GM23338 (cell line): Measurements from ENCODE around the gene NDUFAB1. TPM values are rescaled to one million over a fixed set of nuclear protein-coding genes. Genes with fewer than 3 reads are reported as not detected.

Experiments used
- ATAC-seq: fragments of 200-7000 bp; cut with Tn5 transposase; 3 replicates; pipeline ENCODE4 v1.9.1; 2020
- DNase-seq: peaks from one replicate; pipeline ENCODE4 v3.0.0-alpha.2; 2015; ENCODE audit warnings: low spot score
- H2AFZ ChIP-seq: fragments of 200-600 bp; sonication (generic); 2 replicates; pipeline ENCODE4 v1.8.0; 2016; ENCODE audit warnings: antibody characterized with exemption, mild to moderate bottlenecking, moderate library complexity
- H3F3A ChIP-seq: fragments of 200-600 bp; sonication (generic); replicated peaks from 2 replicates; pipeline ENCODE4 v1.8.0; 2017; ENCODE audit warnings: antibody characterized with exemption, mixed run types, low read depth
- H3K27ac ChIP-seq: fragments of 200-600 bp; sonication (generic); 2 replicates; pipeline ENCODE4 v1.6.1; 2016; ENCODE audit warnings: low read depth
- H3K27me3 ChIP-seq: fragments of 200-600 bp; sonication (generic); 2 replicates; pipeline ENCODE4 v1.8.0; 2016; ENCODE audit warnings: mild to moderate bottlenecking, mixed run types, moderate library complexity; ENCODE audit not compliant: insufficient read depth
- H3K36me3 ChIP-seq: fragments of 200-600 bp; sonication (generic); 2 replicates; pipeline ENCODE4 v1.8.0; 2016; ENCODE audit warnings: mild to moderate bottlenecking; ENCODE audit not compliant: insufficient read depth
- H3K4me1 ChIP-seq: fragments of 200-600 bp; sonication (generic); 2 replicates; pipeline ENCODE4 v1.8.0; 2016; ENCODE audit warnings: mild to moderate bottlenecking, moderate library complexity; ENCODE audit not compliant: insufficient read depth
- H3K4me2 ChIP-seq: fragments of 200-600 bp; sonication (generic); 2 replicates; pipeline ENCODE4 v1.7.1; 2017; ENCODE audit warnings: mixed run types
- H3K4me3 ChIP-seq: fragments of 200-600 bp; sonication (generic); 2 replicates; pipeline ENCODE4 v1.6.1; 2016; ENCODE audit warnings: mixed run types
- H3K79me2 ChIP-seq: fragments of 200-600 bp; sonication (generic); replicated peaks from 2 replicates; pipeline ENCODE4 v1.8.0; 2017; ENCODE audit warnings: mild to moderate bottlenecking; ENCODE audit not compliant: insufficient read depth
- H3K9me2 ChIP-seq: fragments of 200-600 bp; sonication (generic); 2 replicates; pipeline ENCODE4 v1.8.0; 2017; ENCODE audit not compliant: insufficient read depth
- H4K20me1 ChIP-seq: fragments of 200-600 bp; sonication (generic); replicated peaks from 2 replicates; pipeline ENCODE4 v1.8.0; 2017; ENCODE audit warnings: mild to moderate bottlenecking; ENCODE audit not compliant: insufficient read depth
- H3K27ac Mint-ChIP-seq: 2 replicates; pipeline ENCODE4 v1.8.0; 2020; ENCODE audit warnings: inconsistent platforms, mild to moderate bottlenecking, moderate library complexity, mixed read lengths
- H3K27me3 Mint-ChIP-seq: 3 replicates; pipeline ENCODE4 v1.8.0; 2022; ENCODE audit warnings: low read depth, mild to moderate bottlenecking, moderate library complexity, mixed read lengths, inconsistent platforms; ENCODE audit not compliant: insufficient read depth, poor library complexity
- H3K36me3 Mint-ChIP-seq: 3 replicates; pipeline ENCODE4 v1.8.0; 2021; ENCODE audit warnings: low read depth, mild to moderate bottlenecking, inconsistent platforms, moderate library complexity, mixed read lengths
- H3K4me1 Mint-ChIP-seq: 3 replicates; pipeline ENCODE4 v1.8.0; 2020; ENCODE audit warnings: mild to moderate bottlenecking, inconsistent platforms, mixed read lengths
- H3K4me3 Mint-ChIP-seq: 3 replicates; pipeline ENCODE4 v1.8.0; 2021; ENCODE audit warnings: moderate library complexity, mild to moderate bottlenecking, inconsistent platforms, mixed read lengths
- H3K9me3 Mint-ChIP-seq: 3 replicates; pipeline ENCODE4 v1.8.0; 2020; ENCODE audit warnings: moderate library complexity, mild to moderate bottlenecking, inconsistent platforms, mixed read lengths
- CREB1 ChIP-seq: fragments of 250-450 bp; sonication (Bioruptor Pico); IDR thresholded peaks from 2 replicates; pipeline ENCODE4 v1.5.0; 2020; ENCODE audit warnings: low read depth, mild to moderate bottlenecking, moderate library complexity
- EZH2 ChIP-seq: fragments of 200-600 bp; sonication (generic); IDR thresholded peaks from one replicate; pipeline ENCODE4 v1.8.0; 2017; ENCODE audit warnings: antibody characterized with exemption, mild to moderate bottlenecking, low read depth; ENCODE audit not compliant: unreplicated experiment
- NANOG ChIP-seq: IDR thresholded peaks from 2 replicates; pipeline ENCODE4 v1.6.1; 2016; ENCODE audit warnings: antibody characterized with exemption, borderline replicate concordance
- STAT1 ChIP-seq: IDR thresholded peaks from one replicate; pipeline ENCODE4 v1.6.1; 2016; ENCODE audit warnings: antibody characterized with exemption; ENCODE audit not compliant: unreplicated experiment
- ZNF114 ChIP-seq: fragments of 250-450 bp; sonication (Bioruptor Pico); IDR thresholded peaks from 2 replicates; pipeline ENCODE4 v1.5.0; 2020; ENCODE audit warnings: mild to moderate bottlenecking, moderate library complexity
- polyA plus RNA-seq: library from polyadenylated mRNA; unstranded; fragments of >200 nt; fragmentation: Nextera tagmentation; extraction: Ambion mirVana; gene quantifications from 2 replicates; pipeline ENCODE4 v1.2.1, GENCODE V29; 2016
- total RNA-seq: library from RNA; depleted of rRNA; stranded (reverse); fragments of >200 nt; shearing (Covaris generic); gene quantifications from 2 replicates; pipeline ENCODE4 v1.2.3, GENCODE V29; 2014
- TF ChIP-seq, protein P1 (sequence below): fragments of 250-450 bp; sonication (Bioruptor Pico); IDR thresholded peaks from 2 replicates; pipeline ENCODE4 v1.5.0; 2020; ENCODE audit warnings: mild to moderate bottlenecking, moderate library complexity
- TF ChIP-seq, protein P2 (sequence below), 2 experiments: fragments of 200-600 bp in 1 of 2; sonication (generic) in 1 of 2; conservative IDR thresholded peaks; 2 replicates each; pipeline versions ENCODE4 v1.5.1 to v1.6.1; 2016 to 2017; ENCODE audit warnings: antibody characterized with exemption in 2 of 2, low read depth in 2 of 2, mild to moderate bottlenecking in 2 of 2, moderate library complexity in 1 of 2
- TF ChIP-seq, protein P3 (sequence below): IDR thresholded peaks from one replicate; pipeline ENCODE4 v1.6.1; 2018; ENCODE audit warnings: antibody characterized with exemption; ENCODE audit not compliant: unreplicated experiment

NDUFAB1 gene
- total and polyA plus RNA-seq, 2 experiments from 2014 or later = 136 to 477 TPM

DNA sequence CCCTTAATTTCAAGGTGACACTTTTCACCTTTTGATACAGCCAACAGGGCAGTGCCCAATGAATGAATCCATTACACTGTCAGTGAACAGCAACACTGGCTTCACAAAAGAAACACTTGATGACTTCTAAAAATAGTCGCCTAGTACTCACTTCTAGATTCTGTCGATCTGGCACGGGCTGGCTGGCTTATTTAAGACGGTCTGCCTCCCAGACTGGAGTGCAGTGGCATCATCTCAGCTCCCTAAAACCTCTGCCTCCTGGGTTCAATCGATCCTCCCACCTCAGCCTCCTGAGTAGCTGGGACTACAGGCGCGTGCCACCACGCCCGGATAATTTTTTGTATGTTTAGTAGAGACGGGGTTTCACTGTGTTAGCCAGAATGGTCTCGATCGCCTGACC lies 1.9 kb downstream of the NDUFAB1 start (continued):
- TF ChIP-seq, protein P1, sequence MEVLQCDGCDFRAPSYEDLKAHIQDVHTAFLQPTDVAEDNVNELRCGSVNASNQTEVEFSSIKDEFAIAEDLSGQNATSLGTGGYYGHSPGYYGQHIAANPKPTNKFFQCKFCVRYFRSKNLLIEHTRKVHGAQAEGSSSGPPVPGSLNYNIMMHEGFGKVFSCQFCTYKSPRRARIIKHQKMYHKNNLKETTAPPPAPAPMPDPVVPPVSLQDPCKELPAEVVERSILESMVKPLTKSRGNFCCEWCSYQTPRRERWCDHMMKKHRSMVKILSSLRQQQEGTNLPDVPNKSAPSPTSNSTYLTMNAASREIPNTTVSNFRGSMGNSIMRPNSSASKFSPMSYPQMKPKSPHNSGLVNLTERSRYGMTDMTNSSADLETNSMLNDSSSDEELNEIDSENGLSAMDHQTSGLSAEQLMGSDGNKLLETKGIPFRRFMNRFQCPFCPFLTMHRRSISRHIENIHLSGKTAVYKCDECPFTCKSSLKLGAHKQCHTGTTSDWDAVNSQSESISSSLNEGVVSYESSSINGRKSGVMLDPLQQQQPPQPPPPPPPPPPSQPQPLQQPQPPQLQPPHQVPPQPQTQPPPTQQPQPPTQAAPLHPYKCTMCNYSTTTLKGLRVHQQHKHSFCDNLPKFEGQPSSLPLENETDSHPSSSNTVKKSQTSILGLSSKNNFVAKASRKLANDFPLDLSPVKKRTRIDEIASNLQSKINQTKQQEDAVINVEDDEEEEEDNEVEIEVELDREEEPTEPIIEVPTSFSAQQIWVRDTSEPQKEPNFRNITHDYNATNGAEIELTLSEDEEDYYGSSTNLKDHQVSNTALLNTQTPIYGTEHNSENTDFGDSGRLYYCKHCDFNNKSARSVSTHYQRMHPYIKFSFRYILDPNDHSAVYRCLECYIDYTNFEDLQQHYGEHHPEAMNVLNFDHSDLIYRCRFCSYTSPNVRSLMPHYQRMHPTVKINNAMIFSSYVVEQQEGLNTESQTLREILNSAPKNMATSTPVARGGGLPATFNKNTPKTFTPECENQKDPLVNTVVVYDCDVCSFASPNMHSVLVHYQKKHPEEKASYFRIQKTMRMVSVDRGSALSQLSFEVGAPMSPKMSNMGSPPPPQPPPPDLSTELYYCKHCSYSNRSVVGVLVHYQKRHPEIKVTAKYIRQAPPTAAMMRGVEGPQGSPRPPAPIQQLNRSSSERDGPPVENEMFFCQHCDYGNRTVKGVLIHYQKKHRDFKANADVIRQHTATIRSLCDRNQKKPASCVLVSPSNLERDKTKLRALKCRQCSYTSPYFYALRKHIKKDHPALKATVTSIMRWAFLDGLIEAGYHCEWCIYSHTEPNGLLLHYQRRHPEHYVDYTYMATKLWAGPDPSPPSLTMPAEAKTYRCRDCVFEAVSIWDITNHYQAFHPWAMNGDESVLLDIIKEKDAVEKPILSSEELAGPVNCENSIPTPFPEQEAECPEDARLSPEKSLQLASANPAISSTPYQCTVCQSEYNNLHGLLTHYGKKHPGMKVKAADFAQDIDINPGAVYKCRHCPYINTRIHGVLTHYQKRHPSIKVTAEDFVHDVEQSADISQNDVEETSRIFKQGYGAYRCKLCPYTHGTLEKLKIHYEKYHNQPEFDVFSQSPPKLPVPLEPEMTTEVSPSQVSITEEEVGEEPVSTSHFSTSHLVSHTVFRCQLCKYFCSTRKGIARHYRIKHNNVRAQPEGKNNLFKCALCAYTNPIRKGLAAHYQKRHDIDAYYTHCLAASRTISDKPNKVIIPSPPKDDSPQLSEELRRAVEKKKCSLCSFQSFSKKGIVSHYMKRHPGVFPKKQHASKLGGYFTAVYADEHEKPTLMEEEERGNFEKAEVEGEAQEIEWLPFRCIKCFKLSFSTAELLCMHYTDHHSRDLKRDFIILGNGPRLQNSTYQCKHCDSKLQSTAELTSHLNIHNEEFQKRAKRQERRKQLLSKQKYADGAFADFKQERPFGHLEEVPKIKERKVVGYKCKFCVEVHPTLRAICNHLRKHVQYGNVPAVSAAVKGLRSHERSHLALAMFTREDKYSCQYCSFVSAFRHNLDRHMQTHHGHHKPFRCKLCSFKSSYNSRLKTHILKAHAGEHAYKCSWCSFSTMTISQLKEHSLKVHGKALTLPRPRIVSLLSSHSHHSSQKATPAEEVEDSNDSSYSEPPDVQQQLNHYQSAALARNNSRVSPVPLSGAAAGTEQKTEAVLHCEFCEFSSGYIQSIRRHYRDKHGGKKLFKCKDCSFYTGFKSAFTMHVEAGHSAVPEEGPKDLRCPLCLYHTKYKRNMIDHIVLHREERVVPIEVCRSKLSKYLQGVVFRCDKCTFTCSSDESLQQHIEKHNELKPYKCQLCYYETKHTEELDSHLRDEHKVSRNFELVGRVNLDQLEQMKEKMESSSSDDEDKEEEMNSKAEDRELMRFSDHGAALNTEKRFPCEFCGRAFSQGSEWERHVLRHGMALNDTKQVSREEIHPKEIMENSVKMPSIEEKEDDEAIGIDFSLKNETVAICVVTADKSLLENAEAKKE (CRISPR knock-in tag) = no peak
- TF ChIP-seq CREB1 (CRISPR knock-in tag) (no peak), NANOG (no peak), ZNF114 (no peak), EZH2 (no peak), STAT1 (no peak)
- TF ChIP-seq, protein P2, sequence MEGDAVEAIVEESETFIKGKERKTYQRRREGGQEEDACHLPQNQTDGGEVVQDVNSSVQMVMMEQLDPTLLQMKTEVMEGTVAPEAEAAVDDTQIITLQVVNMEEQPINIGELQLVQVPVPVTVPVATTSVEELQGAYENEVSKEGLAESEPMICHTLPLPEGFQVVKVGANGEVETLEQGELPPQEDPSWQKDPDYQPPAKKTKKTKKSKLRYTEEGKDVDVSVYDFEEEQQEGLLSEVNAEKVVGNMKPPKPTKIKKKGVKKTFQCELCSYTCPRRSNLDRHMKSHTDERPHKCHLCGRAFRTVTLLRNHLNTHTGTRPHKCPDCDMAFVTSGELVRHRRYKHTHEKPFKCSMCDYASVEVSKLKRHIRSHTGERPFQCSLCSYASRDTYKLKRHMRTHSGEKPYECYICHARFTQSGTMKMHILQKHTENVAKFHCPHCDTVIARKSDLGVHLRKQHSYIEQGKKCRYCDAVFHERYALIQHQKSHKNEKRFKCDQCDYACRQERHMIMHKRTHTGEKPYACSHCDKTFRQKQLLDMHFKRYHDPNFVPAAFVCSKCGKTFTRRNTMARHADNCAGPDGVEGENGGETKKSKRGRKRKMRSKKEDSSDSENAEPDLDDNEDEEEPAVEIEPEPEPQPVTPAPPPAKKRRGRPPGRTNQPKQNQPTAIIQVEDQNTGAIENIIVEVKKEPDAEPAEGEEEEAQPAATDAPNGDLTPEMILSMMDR (conservative IDR thresholded peaks at IDR 0.05; ENCODE audit: low read depth in 2 of 2) = no peak

DNA sequence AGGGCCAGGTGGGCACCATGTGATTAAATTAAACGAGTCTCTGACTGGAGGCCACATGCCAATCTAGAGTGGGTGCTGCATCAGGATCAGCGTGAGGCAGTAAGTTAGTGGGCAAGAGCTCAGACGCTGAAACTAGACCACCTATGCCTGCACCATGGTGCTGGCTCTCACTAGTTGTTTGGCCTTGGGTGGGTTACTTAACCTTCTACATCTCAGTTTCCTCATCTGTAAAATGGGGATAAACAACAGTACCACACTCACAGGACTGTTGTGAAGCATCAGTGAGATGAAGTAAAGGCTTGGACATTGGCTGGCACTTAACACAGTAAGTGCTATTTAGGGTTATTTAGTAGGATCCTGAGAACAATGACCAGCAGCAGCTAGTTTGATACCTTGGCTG lies 5.9 kb downstream of the NDUFAB1 start:
- Histone ChIP-seq H2AFZ (no peak overlapping the region), H3K4me1 (0 out of 2 replicates have a peak, but pooled peaks cover 3% of the 10 kb centered on the region), H3K79me2 (peaks cover 93% of the 10 kb centered on the region), H3K36me3 (peaks cover 27% of the 10 kb centered on the region), H3K27ac (no peak overlapping the region), H3K4me3 (no peak overlapping the region), H3K27me3 (no peaks in the 10 kb centered on the region), H4K20me1 (peaks cover 18% of the 10 kb centered on the region), H3K9me2 (no peaks in the 10 kb centered on the region), H3K4me2 (no peak overlapping the region), H3F3A (no peaks in the 10 kb centered on the region)
- no peak overlapping the region for H3K4me3 Mint-ChIP-seq
- peaks cover 4% of the 10 kb centered on the region for H3K27me3 Mint-ChIP-seq
- peaks cover 69% of the 10 kb centered on the region for H3K36me3 Mint-ChIP-seq
- no peaks in the 10 kb centered on the region for H3K9me3 Mint-ChIP-seq
- H3K4me1 Mint-ChIP-seq = no peaks in the 10 kb centered on the region; the same call in 2 of the 3 replicates
- ATAC-seq (no peak), DNase-seq (no peak)
- no peak overlapping the region for H3K27ac Mint-ChIP-seq
- TF ChIP-seq, protein P3, sequence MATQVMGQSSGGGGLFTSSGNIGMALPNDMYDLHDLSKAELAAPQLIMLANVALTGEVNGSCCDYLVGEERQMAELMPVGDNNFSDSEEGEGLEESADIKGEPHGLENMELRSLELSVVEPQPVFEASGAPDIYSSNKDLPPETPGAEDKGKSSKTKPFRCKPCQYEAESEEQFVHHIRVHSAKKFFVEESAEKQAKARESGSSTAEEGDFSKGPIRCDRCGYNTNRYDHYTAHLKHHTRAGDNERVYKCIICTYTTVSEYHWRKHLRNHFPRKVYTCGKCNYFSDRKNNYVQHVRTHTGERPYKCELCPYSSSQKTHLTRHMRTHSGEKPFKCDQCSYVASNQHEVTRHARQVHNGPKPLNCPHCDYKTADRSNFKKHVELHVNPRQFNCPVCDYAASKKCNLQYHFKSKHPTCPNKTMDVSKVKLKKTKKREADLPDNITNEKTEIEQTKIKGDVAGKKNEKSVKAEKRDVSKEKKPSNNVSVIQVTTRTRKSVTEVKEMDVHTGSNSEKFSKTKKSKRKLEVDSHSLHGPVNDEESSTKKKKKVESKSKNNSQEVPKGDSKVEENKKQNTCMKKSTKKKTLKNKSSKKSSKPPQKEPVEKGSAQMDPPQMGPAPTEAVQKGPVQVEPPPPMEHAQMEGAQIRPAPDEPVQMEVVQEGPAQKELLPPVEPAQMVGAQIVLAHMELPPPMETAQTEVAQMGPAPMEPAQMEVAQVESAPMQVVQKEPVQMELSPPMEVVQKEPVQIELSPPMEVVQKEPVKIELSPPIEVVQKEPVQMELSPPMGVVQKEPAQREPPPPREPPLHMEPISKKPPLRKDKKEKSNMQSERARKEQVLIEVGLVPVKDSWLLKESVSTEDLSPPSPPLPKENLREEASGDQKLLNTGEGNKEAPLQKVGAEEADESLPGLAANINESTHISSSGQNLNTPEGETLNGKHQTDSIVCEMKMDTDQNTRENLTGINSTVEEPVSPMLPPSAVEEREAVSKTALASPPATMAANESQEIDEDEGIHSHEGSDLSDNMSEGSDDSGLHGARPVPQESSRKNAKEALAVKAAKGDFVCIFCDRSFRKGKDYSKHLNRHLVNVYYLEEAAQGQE = no peak
